Cortex of kidney (tissue), 1 donor: ENCODE measurements around the gene LHX4.

Experiments
- DNase-seq: peaks from one replicate; lab custom pipeline; 2025; lab: John Stamatoyannopoulos, UW

The LHX4 gene

DNA sequence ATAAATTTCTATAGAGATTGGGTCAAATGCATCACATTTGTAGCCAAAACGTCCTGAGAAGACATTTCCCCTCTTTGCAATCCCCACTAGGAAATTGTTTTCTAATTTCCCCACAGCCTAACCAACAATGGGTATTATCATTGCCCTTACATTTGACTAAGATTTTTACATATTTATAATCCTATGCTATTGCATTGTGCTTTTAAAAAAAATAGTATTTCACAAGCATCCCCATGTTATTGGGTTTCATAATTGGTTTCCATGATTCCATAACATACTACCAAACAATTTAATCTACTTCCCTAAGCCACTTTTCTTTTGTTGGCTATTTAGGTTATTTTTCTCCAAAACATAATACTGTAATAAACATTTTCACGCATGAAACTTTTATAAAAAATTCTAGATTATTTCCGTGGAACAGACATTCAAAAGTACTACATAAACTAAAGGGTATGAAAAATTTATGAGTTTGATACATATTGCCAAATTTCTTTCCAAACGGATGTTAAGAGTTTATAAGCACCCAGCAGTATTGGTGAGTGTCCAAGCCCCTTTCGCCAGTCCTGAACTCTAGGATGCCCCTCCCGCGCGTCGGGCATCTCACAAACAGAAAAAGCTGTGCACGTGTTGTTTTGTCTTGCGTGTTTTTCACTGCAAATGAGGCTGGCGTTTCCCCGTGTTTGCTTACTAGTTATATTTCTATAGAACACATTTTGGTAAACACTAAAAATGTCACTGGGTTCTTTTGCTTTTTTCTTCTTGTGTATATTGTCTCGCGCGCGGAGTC lies 2.0 kb upstream of the LHX4 start:
- DNase-seq: no peak

GRCh38 chr1:180228648-180229482 lies 1.2 kb upstream of the LHX4 start:
- DNase-seq: no peak

- no peak for DNase-seq
These were observed 339 bp downstream of the LHX4 start for GRCh38 chr1:180230416-180230790.

DNA sequence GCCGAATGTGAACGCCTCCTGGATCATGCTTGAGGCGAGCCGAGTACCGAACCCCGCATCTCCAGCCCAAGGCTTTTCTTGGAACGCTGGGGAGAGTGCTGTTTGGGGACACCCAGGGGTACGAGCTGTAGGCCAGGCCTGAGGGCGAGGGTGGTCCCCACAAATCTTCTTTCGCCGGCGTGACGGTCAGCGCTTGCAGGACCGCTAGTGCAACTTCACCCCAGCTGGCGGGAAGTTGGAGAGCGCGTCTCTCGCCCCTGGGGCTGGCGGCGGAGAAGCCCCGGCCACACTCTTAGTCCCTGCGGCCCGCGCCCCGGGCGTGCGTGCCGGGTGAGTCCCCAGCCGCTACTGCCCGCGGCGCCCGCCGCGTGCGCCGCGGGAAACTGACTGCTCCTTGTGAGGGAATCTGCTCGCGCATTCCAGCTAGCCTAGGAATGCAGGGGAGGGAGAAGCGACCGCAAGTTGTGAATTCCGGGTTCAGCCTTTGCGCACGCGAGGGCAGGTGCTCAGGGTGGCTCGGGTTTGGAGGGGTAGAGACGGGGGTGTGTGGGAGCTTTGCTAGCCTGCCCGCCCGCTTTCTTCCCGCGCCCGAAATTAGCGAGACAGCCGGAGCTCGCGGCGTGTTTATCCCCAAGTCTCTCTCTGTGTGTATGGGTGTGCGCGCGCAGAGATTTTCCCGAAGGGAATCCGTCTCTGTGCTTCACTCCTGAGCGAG lies 884 bp downstream of the LHX4 start:
- DNase-seq: no peak

- no peak for DNase-seq
These were observed 1.4 kb downstream of the LHX4 start for GRCh38 chr1:180231506-180231921.

DNA sequence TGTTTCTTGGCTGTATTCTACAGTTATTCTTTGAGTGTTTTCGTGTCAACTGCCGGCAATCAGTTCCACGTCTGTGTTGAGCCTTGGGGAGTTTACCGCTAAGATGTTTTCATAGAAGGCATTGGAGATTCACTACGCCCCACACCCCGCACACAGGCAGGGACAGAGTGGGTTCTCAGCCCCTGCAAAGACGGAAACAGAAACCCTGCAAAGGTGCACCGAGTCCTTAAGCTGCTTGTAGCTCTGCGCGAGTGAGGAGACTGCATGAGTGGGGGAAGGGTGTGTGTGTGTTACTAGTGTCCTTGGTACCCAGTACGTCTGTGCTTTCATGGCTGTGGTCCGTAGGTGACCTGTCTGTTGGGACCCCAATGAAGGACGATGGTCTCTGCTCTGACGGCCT lies 1.9 kb downstream of the LHX4 start:
- no peak for DNase-seq

- no peak for DNase-seq
These were observed 2.5 kb downstream of the LHX4 start for GRCh38 chr1:180232521-180233043.

DNA sequence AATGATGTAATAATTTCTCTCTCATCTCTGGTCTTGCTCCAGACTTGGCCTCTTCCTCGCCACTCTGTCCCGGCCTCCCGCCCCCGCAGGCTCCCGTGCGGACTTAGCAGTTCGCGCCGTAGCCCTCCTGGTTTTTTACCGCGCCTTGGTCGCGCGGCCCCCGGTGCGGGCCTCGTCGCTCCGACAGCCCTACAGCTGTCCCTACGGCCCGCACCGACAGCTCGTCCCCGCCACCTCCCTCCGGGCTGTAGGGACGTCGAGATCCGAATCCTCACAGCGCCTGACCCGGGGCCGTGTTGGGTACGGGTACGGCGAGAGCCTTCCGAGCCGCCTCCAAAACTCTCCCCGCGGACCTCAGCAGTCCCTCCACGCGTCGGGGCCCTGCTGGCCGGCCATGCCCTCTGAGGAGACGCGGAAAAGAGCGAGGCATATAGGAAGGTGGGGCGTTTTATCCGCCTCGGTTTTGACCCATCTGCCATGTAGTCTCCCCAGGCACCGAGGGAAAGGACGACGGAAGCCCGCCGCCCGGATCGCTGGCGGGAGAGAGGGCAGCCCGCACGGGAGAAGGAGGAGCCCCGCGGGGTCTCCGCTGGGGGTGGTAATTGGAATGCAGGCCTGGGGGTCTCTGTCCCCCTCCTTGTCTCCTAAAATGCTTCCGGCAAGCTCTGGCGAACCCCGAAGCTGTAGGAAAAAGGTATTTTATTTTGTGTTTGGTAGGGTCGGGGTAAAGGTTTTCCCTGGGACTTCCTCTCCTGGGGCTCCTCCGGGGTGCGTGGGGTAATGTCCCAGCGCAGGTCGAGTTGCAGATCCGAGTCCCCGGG lies 3.3 kb downstream of the LHX4 start:
- DNase-seq: no peak

- no peak for DNase-seq
These were observed 4.5 kb downstream of the LHX4 start for GRCh38 chr1:180234369-180235076.

GRCh38 chr1:180235077-180235501 lies 5.0 kb downstream of the LHX4 start:
- no peak for DNase-seq

DNA sequence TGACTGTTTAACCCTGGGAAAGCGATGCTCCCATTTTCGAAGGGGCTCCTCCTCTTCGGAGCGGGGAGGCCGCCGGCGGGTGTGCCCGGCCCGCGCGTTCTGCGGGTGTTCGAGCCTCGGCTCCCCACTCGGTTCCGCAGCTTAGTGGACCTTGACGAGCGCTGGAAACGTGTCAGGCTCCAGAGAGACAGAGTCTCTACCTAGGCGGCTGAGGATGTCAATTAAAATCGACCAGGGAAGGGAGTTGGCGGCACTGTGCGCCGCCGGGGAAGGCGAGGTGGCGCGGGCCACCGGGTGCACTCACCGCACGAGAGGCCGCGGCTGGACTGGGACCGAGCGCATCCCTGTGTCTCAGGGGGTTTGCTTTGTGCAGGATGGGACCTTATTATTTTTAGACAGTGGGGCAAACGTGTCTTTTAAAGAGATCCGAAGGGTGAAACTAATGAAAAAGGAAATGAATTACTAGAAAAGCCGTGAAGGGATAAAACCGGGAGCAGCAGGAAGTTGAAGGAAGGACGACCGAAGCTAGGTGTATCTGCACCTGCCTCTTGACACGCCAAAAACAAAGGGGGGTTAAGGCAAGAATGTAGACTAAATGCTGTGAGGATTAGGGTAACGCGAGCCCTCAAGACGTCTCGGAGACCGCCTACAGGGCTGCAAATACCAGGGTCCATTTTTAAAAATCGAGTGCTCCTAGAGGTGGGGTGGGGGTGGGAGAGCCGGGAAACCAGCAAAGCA lies 5.6 kb downstream of the LHX4 start:
- DNase-seq: no peak

GRCh38 chr1:180236698-180237509 lies 6.8 kb downstream of the LHX4 start:
- DNase-seq: no peak

DNA sequence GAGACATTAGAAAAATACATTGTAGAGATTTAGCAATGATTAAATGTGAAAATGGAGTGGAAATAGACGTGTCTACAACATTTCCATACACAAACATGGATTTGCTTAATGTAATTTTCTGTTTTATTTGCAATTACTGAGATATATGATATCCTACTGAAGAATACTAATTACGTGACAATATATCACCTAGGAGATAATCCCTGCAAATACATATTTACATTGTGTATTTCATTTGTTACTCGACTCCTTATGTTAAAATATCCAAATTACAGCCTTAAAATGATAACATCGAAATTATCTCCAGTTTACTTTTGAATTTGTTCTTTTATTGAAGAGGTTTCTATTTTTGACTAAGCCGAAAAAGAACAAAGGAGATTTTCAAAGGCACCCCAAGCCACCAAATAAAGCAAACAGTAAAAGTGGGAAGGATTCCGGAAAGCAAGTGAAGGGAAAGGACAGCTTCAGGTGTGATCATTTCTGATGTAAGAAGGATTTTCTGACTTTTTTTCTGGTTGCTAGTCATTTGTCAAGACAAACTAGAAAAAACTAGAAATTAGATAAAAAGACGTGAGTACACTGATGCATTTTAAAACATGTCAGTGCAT lies 7.9 kb downstream of the LHX4 start:
- DNase-seq: no peak

DNA sequence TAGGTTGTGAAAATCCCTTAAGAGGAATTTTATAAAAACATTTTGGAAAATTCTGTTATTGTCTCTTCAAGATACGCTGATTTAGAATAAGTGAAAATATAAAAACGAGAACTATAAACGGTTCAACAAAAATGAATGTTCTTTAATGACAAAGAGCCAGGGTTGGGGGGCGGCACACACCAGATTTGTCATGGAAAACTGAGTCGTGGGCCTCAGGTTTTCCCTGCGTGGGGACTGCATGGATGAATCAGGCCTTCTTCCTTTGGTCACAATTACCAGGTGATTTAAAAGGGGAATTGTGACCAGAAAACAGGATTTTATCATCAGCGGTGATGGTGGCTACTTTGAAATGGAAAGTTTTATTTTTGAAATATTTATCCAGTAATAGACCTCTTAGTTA lies 8.6 kb downstream of the LHX4 start:
- DNase-seq: no peak

GRCh38 chr1:180239145-180240096 lies 9.4 kb downstream of the LHX4 start:
- DNase-seq: no peak

DNA sequence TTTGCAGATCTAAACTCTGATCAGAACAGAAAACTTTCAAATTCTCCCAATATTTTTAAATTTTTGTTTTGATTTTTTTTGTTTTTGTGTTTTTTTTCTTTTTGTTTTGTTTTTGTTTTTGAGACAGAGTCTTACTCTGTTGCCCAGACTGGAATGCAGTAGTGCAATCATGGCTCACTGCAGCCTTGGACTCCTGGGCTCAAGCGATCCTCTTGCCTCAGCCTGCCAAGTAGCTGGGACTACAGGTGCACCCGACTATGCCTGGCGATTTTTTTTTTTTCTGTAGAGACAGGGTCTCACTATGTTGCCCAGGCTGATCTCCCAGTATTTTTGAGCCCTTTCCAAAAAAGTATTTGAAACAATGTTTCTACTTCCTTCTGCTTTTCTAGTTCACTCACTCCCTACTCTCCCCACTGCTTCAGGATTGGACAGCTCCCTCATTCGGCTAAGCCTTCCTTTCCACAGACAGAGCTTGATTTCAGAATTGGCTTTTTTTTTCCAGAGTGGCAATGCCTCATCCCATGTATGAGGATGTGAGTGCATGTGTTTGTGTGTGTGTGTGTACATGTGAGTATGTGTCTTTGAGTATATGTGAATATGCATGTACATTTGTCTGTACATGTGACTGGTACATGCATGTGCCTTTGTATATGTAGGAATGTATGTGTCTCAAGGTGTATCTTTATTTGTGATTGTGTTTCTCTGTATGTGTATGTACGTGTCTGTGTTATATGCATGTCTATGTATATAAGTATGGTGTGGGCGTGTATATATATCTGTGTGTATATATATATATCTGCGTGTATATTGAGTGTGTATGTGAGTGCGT lies 11.9 kb downstream of the LHX4 start:
- DNase-seq: no peak
